Parathyroid adenoma (tissue), 2 donors: ENCODE data around the gene KYNU.
"Not testable (repeated sequence)": the region's sequence is repeated elsewhere in the genome, so short reads cannot be mapped to it uniquely, and the experiment has no call there.

Source experiments
- H2AFZ ChIP-seq: fragments of 300-600 bp; sonication (generic); one replicate; pipeline ENCODE4 v1.7.0; 2017; ENCODE audit warnings: antibody characterized with exemption, mild to moderate bottlenecking
- H3K27ac ChIP-seq: fragments of 300-600 bp; sonication (generic); one replicate; pipeline ENCODE4 v1.7.0; 2017
- H3K27me3 ChIP-seq: fragments of 300-600 bp; sonication (generic); one replicate; pipeline ENCODE4 v1.7.0; 2017; ENCODE audit warnings: low read length; ENCODE audit not compliant: control insufficient read depth, insufficient read depth
- H3K36me3 ChIP-seq: fragments of 300-600 bp; sonication (generic); one replicate; pipeline ENCODE4 v1.7.0; 2017; ENCODE audit warnings: low read length; ENCODE audit not compliant: control insufficient read depth, insufficient read depth
- H3K4me1 ChIP-seq: fragments of 300-600 bp; sonication (generic); one replicate; pipeline ENCODE4 v1.7.0; 2017; ENCODE audit warnings: control low read depth
- H3K4me2 ChIP-seq: fragments of 300-600 bp; sonication (generic); one replicate; pipeline ENCODE4 v1.7.0; 2017; ENCODE audit warnings: low read length
- H3K4me3 ChIP-seq: fragments of 300-600 bp; sonication (generic); one replicate; pipeline ENCODE4 v1.7.0; 2017; ENCODE audit warnings: low read depth, low read length
- H3K79me2 ChIP-seq: fragments of 300-600 bp; sonication (generic); one replicate; pipeline ENCODE4 v1.7.0; 2017; ENCODE audit warnings: control low read depth
- H3K9ac ChIP-seq: fragments of 300-600 bp; sonication (generic); one replicate; pipeline ENCODE4 v1.7.0; 2017; ENCODE audit warnings: mild to moderate bottlenecking
- H3K9me3 ChIP-seq: fragments of 300-600 bp; sonication (generic); one replicate; pipeline ENCODE4 v1.7.0; 2017; ENCODE audit warnings: low read length; ENCODE audit not compliant: control insufficient read depth
- TF ChIP-seq, protein P1 (sequence below): fragments of 300-600 bp; sonication (generic); IDR thresholded peaks from one replicate; pipeline ENCODE4 v1.7.0; 2017; ENCODE audit warnings: antibody characterized with exemption, mild to moderate bottlenecking
- donor health status: primary hyperparathyroidism.

KYNU gene

DNA sequence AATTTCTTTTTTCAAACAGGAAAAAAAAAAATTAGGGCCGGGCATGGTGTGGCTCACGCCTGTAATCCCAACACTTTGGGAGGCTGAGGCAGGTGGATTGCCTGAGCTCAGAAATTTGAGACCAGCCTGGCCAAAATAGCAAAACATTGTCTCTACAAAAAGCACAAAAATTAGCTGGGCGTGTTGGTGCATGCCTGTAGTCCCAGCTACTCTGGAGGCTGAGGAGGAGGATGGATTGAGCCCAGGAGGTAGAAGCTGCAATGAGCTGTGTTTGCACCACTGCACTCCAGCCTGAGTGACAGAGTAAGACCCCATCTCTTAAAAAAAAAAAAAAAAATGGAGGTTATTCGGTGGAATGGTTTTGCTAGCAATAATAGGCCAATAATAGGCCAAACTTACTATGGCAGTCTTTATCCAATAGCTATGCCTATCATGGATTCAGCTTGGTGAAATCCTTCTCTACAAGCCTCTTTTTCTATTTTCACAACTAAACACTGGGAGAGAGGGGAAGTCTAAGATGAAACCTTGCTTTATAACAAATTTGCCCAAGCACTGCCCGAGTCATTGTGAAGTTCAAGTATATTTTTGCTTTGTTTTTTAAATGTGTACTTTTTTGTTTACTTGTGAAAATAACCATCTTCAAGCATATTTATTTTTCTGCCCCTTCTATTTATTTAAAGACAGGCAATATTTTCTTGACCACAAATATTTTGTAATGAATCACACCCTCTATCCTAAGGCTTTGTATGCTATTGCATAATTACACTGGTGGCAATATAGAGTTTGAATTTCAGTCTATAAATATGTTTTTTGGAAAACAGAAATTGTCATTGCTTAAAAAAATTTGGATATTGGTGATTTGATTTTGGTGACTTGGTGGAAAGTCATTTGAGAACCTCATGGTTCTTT lies 20.0 kb upstream of the KYNU start:
- H3K9me3 ChIP-seq, result no peaks in the 10 kb centered on the region
- H3K36me3 ChIP-seq, result no peaks in the 10 kb centered on the region
- H3K27me3 ChIP-seq, result no peaks in the 10 kb centered on the region
- no peak overlapping the region for H3K27ac ChIP-seq
- H3K4me3 ChIP-seq, result no peak overlapping the region
- H2AFZ ChIP-seq, result no peak overlapping the region
- H3K9ac ChIP-seq, result no peak overlapping the region
- TF ChIP-seq, protein P1, sequence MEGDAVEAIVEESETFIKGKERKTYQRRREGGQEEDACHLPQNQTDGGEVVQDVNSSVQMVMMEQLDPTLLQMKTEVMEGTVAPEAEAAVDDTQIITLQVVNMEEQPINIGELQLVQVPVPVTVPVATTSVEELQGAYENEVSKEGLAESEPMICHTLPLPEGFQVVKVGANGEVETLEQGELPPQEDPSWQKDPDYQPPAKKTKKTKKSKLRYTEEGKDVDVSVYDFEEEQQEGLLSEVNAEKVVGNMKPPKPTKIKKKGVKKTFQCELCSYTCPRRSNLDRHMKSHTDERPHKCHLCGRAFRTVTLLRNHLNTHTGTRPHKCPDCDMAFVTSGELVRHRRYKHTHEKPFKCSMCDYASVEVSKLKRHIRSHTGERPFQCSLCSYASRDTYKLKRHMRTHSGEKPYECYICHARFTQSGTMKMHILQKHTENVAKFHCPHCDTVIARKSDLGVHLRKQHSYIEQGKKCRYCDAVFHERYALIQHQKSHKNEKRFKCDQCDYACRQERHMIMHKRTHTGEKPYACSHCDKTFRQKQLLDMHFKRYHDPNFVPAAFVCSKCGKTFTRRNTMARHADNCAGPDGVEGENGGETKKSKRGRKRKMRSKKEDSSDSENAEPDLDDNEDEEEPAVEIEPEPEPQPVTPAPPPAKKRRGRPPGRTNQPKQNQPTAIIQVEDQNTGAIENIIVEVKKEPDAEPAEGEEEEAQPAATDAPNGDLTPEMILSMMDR, result no peak
- no peaks in the 10 kb centered on the region for H3K4me1 ChIP-seq
- H3K4me2 ChIP-seq, result no peak overlapping the region
- no peaks in the 10 kb centered on the region for H3K79me2 ChIP-seq

DNA sequence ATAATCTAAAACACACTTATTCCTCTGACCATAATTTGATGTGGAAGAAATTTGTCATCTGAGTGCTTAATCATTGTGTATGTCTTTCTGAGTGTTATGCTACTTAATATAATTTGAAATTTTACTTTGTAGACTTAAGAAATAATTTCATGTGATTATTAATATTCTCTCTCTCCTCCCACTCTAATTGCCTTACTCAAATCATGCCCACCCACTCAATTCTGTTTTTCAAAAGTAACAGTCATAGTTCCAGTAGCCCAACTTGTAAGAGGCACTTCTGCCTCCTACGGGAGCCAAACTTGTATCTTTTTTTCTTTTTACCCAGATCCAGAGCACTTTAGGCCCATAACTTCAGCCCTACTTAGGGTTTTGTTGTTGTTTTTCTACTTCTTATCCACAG lies 18.5 kb upstream of the KYNU start:
- Histone ChIP-seq H3K4me3 (no peak overlapping the region), H3K27ac (no peak overlapping the region), H3K4me2 (no peak overlapping the region), H3K27me3 (no peaks in the 10 kb centered on the region), H3K36me3 (no peaks in the 10 kb centered on the region), H3K4me1 (no peaks in the 10 kb centered on the region), H3K9me3 (no peaks in the 10 kb centered on the region), H3K79me2 (no peaks in the 10 kb centered on the region), H3K9ac (no peak overlapping the region), H2AFZ (no peak overlapping the region)
- TF ChIP-seq, protein P1, result no peak

DNA sequence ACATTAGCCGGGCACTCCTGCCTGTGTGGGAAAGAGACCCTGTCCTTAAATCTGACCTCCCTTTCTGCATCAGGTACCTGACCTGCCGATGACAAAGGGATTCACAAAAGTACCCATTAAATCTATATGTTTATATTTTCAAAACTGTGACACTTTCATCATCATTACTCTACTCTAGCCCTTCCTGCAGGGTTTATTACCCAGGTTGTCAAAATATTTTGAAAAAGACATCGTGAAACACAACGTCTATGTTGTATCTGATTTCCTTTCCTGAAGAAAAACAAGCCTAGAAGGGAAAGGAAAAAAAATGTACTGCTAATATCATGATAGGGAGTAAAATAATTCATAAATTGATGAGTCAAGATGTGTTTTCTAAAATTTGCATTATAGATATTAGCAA lies 15.2 kb upstream of the KYNU start:
- no peak overlapping the region for H2AFZ ChIP-seq
- TF ChIP-seq, protein P1, result no peak
- no peaks in the 10 kb centered on the region for H3K36me3 ChIP-seq
- H3K9ac ChIP-seq, result no peak overlapping the region
- H3K4me3 ChIP-seq, result no peak overlapping the region
- H3K4me1 ChIP-seq, result no peaks in the 10 kb centered on the region
- no peak overlapping the region for H3K27ac ChIP-seq
- no peaks in the 10 kb centered on the region for H3K27me3 ChIP-seq
- H3K9me3 ChIP-seq, result no peaks in the 10 kb centered on the region
- H3K79me2 ChIP-seq, result no peaks in the 10 kb centered on the region
- H3K4me2 ChIP-seq, result no peak overlapping the region

DNA sequence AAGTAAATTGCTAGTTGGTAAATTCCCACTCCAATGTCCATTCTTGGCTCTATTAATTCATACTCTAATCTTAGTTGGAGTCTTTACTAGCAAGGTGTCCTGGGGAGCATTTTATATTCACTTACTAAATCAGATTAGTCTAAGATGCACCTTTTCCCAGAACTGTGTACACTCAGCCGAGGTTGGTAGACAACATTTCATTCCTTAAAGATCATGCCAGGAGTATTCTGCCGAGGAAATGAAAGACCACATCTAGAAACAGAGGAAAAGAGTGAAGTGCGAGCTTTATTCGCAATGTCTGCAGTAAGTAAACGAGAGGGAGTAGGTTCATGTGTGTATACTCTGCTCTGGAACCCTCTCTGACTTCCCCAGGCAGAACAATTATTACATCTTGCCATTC lies 14.6 kb upstream of the KYNU start:
- TF ChIP-seq, protein P1, result no peak
- Histone ChIP-seq H3K27ac (no peak overlapping the region), H3K79me2 (no peaks in the 10 kb centered on the region), H3K4me1 (no peaks in the 10 kb centered on the region), H3K27me3 (no peaks in the 10 kb centered on the region), H3K36me3 (no peaks in the 10 kb centered on the region), H2AFZ (no peak overlapping the region), H3K4me2 (no peak overlapping the region), H3K9me3 (no peaks in the 10 kb centered on the region), H3K4me3 (no peak overlapping the region), H3K9ac (no peak overlapping the region)

DNA sequence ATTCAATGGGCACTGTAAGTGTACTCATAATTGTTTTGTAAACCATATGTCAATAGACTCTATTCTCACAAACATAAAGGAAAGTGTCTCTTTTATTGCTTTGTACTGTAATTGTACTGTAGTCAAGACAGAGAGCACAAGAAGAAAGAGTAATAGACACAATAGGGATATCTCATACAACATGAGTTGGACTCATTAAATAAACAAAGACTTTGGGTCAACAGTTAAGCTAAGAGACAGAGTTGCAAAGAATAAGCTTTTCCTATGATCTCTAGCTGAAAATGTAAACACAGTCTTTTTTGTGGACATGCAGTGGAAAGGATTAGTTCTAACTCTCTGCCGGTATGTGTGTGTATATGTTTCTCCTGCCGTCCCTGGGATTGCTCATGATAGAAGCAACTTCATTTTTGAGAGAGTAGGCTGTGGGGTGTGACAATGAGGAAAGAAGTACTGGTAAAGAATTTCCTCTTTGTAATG lies 13.9 kb upstream of the KYNU start:
- Histone ChIP-seq H3K9ac (no peak overlapping the region), H3K9me3 (no peaks in the 10 kb centered on the region), H2AFZ (no peak overlapping the region), H3K4me1 (no peaks in the 10 kb centered on the region), H3K27me3 (no peaks in the 10 kb centered on the region), H3K36me3 (no peaks in the 10 kb centered on the region), H3K4me2 (no peak overlapping the region), H3K4me3 (no peak overlapping the region), H3K79me2 (no peaks in the 10 kb centered on the region), H3K27ac (no peak overlapping the region)
- TF ChIP-seq, protein P1, result no peak

DNA sequence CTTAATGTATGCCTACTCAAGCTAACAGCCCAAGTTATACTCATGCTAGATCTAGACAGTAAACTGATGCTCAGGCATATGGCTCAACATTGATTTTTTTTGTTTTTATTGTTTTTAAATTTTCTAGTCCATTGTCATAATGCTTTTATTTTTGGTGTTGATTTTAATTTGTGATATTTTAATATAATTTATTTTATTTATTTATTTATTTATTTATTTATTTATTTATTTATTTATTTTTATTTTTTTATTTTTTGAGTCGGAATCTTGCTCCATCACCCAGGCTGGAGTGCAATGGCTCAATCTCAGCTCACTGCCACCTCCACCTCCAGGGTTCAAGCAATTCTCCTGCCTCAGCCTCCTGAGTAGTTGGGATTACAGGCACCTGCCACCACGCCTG lies 12.9 kb upstream of the KYNU start:
- H3K9me3 ChIP-seq, H3K27ac ChIP-seq, H3K4me2 ChIP-seq, H3K27me3 ChIP-seq, H3K9ac ChIP-seq, H3K4me3 ChIP-seq, H3K79me2 ChIP-seq, H3K36me3 ChIP-seq, H2AFZ ChIP-seq, H3K4me1 ChIP-seq: not testable (repeated sequence)
